Glutamatergic neuron (in vitro differentiated cells): Measurements from ENCODE around the gene AMZ1. TPM values are rescaled to one million over a fixed set of nuclear protein-coding genes. Genes with fewer than 3 reads are reported as not detected.
A peak's percentile ranks its signal among the peaks of the same experiment; 100 is the strongest.

ENCODE experiments used
- DNase-seq: peaks from one replicate; pipeline ENCODE4 v3.0.0; 2022
- H3K27ac Mint-ChIP-seq: one replicate; pipeline ENCODE4 v1.8.0; 2020; ENCODE audit warnings: mild to moderate bottlenecking, mixed read lengths, inconsistent platforms; ENCODE audit not compliant: unreplicated experiment
- H3K27me3 Mint-ChIP-seq: one replicate; pipeline ENCODE4 v1.8.0; 2020; ENCODE audit warnings: mild to moderate bottlenecking, moderate library complexity, mixed read lengths, inconsistent platforms; ENCODE audit not compliant: unreplicated experiment
- H3K36me3 Mint-ChIP-seq: one replicate; pipeline ENCODE4 v1.8.0; 2020; ENCODE audit warnings: mild to moderate bottlenecking, mixed read lengths, inconsistent platforms; ENCODE audit not compliant: unreplicated experiment
- H3K4me1 Mint-ChIP-seq: one replicate; pipeline ENCODE4 v1.8.0; 2020; ENCODE audit warnings: mild to moderate bottlenecking, low read depth, mixed read lengths, inconsistent platforms; ENCODE audit not compliant: unreplicated experiment
- H3K4me3 Mint-ChIP-seq: one replicate; pipeline ENCODE4 v1.8.0; 2020; ENCODE audit warnings: mild to moderate bottlenecking, mixed read lengths, inconsistent platforms; ENCODE audit not compliant: unreplicated experiment
- H3K9me3 Mint-ChIP-seq: one replicate; pipeline ENCODE4 v1.8.0; 2020; ENCODE audit warnings: mild to moderate bottlenecking, moderate library complexity, mixed read lengths, inconsistent platforms; ENCODE audit not compliant: unreplicated experiment
- CTCF ChIP-seq: fragments of 200-600 bp; sonication (generic); IDR thresholded peaks from one replicate; pipeline ENCODE4 v1.5.0; 2021; ENCODE audit not compliant: partially characterized antibody, unreplicated experiment
- total RNA-seq: library from RNA; stranded (reverse); fragmentation: NEBNext Ultra II Directional; extraction: Animal tissue kit (Norgen Biotek cat#: 25700); gene quantifications from one replicate; pipeline ENCODE4 v1.2.1, GENCODE V29; 2021; ENCODE audit not compliant: unreplicated experiment

AMZ1 gene
- total RNA-seq, 1 donor from 2014 or later: 0.15 TPM

GRCh38 chr7:2651847-2652735 lies 35.9 kb upstream of the AMZ1 start:
- no peak for DNase-seq
- Mint-ChIP-seq H3K4me3 (peak overlapping the region; percentile 25), H3K27ac (peak overlapping the region; percentile 66), H3K36me3 (peaks cover 2% of the 10 kb centered on the region), H3K27me3 (peaks cover 6% of the 10 kb centered on the region), H3K4me1 (peaks cover 13% of the 10 kb centered on the region), H3K9me3 (peaks cover 5% of the 10 kb centered on the region)
- no peak for TF ChIP-seq CTCF

- no peak overlapping the region for H3K4me3 Mint-ChIP-seq
- TF ChIP-seq CTCF: no peak
- H3K36me3 Mint-ChIP-seq: peaks cover 6% of the 10 kb centered on the region
- H3K9me3 Mint-ChIP-seq: peaks cover 8% of the 10 kb centered on the region
- H3K4me1 Mint-ChIP-seq: peaks cover 15% of the 10 kb centered on the region
- no peak for DNase-seq
- H3K27ac Mint-ChIP-seq: peak overlapping the region; percentile 66
- H3K27me3 Mint-ChIP-seq: peaks cover 9% of the 10 kb centered on the region
Observed at GRCh38 chr7:2652736-2653060, 35.3 kb upstream of the AMZ1 start.

GRCh38 chr7:2654059-2654458 lies 33.9 kb upstream of the AMZ1 start:
- peaks cover 6% of the 10 kb centered on the region for H3K36me3 Mint-ChIP-seq
- peaks cover 11% of the 10 kb centered on the region for H3K27me3 Mint-ChIP-seq
- H3K9me3 Mint-ChIP-seq: peaks cover 8% of the 10 kb centered on the region
- no peak overlapping the region for H3K27ac Mint-ChIP-seq
- H3K4me3 Mint-ChIP-seq: no peak overlapping the region
- TF ChIP-seq CTCF: no peak
- DNase-seq: no peak
- H3K4me1 Mint-ChIP-seq: peaks cover 15% of the 10 kb centered on the region

GRCh38 chr7:2655870-2656614 lies 32.0 kb upstream of the AMZ1 start:
- Mint-ChIP-seq H3K9me3 (peaks cover 6% of the 10 kb centered on the region), H3K27ac (no peak overlapping the region), H3K27me3 (peaks cover 8% of the 10 kb centered on the region), H3K4me3 (no peak overlapping the region), H3K4me1 (peaks cover 11% of the 10 kb centered on the region), H3K36me3 (peaks cover 6% of the 10 kb centered on the region)
- TF ChIP-seq CTCF: no peak
- no peak for DNase-seq

- Mint-ChIP-seq H3K9me3 (peaks cover 6% of the 10 kb centered on the region), H3K36me3 (peaks cover 6% of the 10 kb centered on the region), H3K27ac (peak overlapping the region; percentile 62), H3K4me1 (peaks cover 8% of the 10 kb centered on the region), H3K4me3 (peak overlapping the region; percentile 64), H3K27me3 (peaks cover 8% of the 10 kb centered on the region)
- no peak for TF ChIP-seq CTCF
- no peak for DNase-seq
Observed at GRCh38 chr7:2657208-2657607, 30.8 kb upstream of the AMZ1 start.
